HL-60/S4 treated with retinoic acid at 250 ng/mL for 4 days and 3 days (cell line): ENCODE results near the gene RBFOX2.
"Not testable (repeated sequence)": the region's sequence is repeated elsewhere in the genome, so short reads cannot be mapped to it uniquely, and the experiment has no call there.

ENCODE experiments used
- in situ Hi-C: fragments of 300-500 bp; cut with MboI; formaldehyde crosslinking; loops from 2 replicates; pipeline ENCODE4 v1.7.0; 2022; ENCODE audit warnings: low sequenced_read_pairs

Gene RBFOX2

GRCh38 chr22:35795476-35795875 lies 233.1 kb downstream of the RBFOX2 start:
- in situ Hi-C loops = no loop called here

- in situ Hi-C loops = no loop called here
These were observed 236.1 kb downstream of the RBFOX2 start for GRCh38 chr22:35792506-35792905.

- in situ Hi-C loops = not testable (repeated sequence)
These were observed 236.8 kb downstream of the RBFOX2 start for GRCh38 chr22:35791788-35792187.

- in situ Hi-C loops = no loop called here
These were observed 243.3 kb downstream of the RBFOX2 start for GRCh38 chr22:35785181-35785923.

GRCh38 chr22:35784633-35785032 lies 244.0 kb downstream of the RBFOX2 start:
- in situ Hi-C loops = no loop called here

- in situ Hi-C loops = no loop called here
These were observed 244.5 kb downstream of the RBFOX2 start for GRCh38 chr22:35783943-35784614.

- in situ Hi-C loops = no loop called here
These were observed 246.1 kb downstream of the RBFOX2 start for GRCh38 chr22:35782504-35782903.

- in situ Hi-C loops = no loop called here
These were observed 246.7 kb downstream of the RBFOX2 start for GRCh38 chr22:35781898-35782297.

- in situ Hi-C loops = no loop called here
These were observed 251.2 kb downstream of the RBFOX2 start for GRCh38 chr22:35777335-35777975.

GRCh38 chr22:35775339-35775738 lies 253.3 kb downstream of the RBFOX2 start:
- in situ Hi-C loops = no loop called here

GRCh38 chr22:35769974-35770373 lies 258.6 kb downstream of the RBFOX2 start:
- in situ Hi-C loops = no loop called here

GRCh38 chr22:35766654-35767580 lies 261.7 kb downstream of the RBFOX2 start:
- in situ Hi-C loops = no loop called here

- in situ Hi-C loops = no loop called here
These were observed 267.6 kb downstream of the RBFOX2 start for GRCh38 chr22:35761037-35761436.

GRCh38 chr22:35758394-35758793 lies 270.2 kb downstream of the RBFOX2 start:
- in situ Hi-C loops = no loop called here

GRCh38 chr22:35756722-35757121 lies 271.9 kb downstream of the RBFOX2 start:
- in situ Hi-C loops = no loop called here

- in situ Hi-C loops = no loop called here
These were observed 273.9 kb downstream of the RBFOX2 start for GRCh38 chr22:35754761-35755160.

GRCh38 chr22:35752863-35753189 lies 275.8 kb downstream of the RBFOX2 start:
- in situ Hi-C loops = no loop called here

GRCh38 chr22:35752006-35752862 lies 276.4 kb downstream of the RBFOX2 start:
- in situ Hi-C loops = no loop called here

- in situ Hi-C loops = no loop called here
These were observed 278.8 kb downstream of the RBFOX2 start for GRCh38 chr22:35749808-35750207.
